ENCODE data around the gene SCFD2.

DNA sequence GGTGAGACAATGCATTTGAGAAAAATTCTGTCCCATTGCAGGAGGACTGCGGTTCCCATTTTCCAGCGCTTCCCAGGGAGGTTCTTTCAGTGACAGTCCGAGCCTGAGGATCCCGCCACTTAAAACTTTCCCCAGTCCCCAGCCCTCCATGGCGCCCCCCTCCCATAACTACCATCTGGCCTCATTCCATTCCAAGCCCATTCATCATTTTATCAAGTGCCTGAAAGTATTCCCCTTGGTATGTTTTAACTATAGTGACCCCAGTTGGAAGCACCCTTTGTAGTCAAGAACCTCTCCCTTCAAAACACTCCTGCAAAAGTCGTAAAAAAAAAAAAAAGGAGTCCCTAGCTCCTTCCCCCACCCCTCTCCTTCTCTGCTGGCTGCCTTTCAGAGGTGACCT is 502.5 kb downstream of the SCFD2 start:
- TF ChIP-seq, protein P1, sequence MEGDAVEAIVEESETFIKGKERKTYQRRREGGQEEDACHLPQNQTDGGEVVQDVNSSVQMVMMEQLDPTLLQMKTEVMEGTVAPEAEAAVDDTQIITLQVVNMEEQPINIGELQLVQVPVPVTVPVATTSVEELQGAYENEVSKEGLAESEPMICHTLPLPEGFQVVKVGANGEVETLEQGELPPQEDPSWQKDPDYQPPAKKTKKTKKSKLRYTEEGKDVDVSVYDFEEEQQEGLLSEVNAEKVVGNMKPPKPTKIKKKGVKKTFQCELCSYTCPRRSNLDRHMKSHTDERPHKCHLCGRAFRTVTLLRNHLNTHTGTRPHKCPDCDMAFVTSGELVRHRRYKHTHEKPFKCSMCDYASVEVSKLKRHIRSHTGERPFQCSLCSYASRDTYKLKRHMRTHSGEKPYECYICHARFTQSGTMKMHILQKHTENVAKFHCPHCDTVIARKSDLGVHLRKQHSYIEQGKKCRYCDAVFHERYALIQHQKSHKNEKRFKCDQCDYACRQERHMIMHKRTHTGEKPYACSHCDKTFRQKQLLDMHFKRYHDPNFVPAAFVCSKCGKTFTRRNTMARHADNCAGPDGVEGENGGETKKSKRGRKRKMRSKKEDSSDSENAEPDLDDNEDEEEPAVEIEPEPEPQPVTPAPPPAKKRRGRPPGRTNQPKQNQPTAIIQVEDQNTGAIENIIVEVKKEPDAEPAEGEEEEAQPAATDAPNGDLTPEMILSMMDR (IDR thresholded peaks at IDR 0.05; ENCODE audit: low read depth, low read length): no peak
- no peak for TF ChIP-seq EZH2phosphoT487 (IDR thresholded peaks at IDR 0.05; ENCODE audit: low read depth)
